Measurements from ENCODE around the gene HNRNPA1.

The HNRNPA1 gene

GRCh38 chr12:54285150-54286041, 4.9 kb downstream of the HNRNPA1 start:
- no peak overlapping the region for H3K27ac ChIP-seq
- TF ChIP-seq ZFX (IDR thresholded peaks at IDR 0.05): no peak
- peak; percentile 35 for TF ChIP-seq CTCF (conservative IDR thresholded peaks at IDR 0.05)

GRCh38 chr12:54286042-54287030, 5.8 kb downstream of the HNRNPA1 start:
- H3K27ac ChIP-seq: no peak overlapping the region
- TF ChIP-seq CTCF (conservative IDR thresholded peaks at IDR 0.05) (no peak), ZFX (IDR thresholded peaks at IDR 0.05) (no peak)

GRCh38 chr12:54287261-54288157, 7.0 kb downstream of the HNRNPA1 start:
- TF ChIP-seq CTCF (conservative IDR thresholded peaks at IDR 0.05) (no peak), ZFX (IDR thresholded peaks at IDR 0.05) (no peak)
- H3K27ac ChIP-seq: no peak overlapping the region; the same call in 1 of the 2 replicates

- no peak overlapping the region for H3K27ac ChIP-seq
- TF ChIP-seq CTCF (conservative IDR thresholded peaks at IDR 0.05): no peak
- no peak for TF ChIP-seq ZFX (IDR thresholded peaks at IDR 0.05)
Observed at GRCh38 chr12:54292083-54292930, 11.8 kb downstream of the HNRNPA1 start.

- TF ChIP-seq ZFX (IDR thresholded peaks at IDR 0.05) (no peak), CTCF (conservative IDR thresholded peaks at IDR 0.05) (no peak)
- no peak overlapping the region for H3K27ac ChIP-seq
Observed at GRCh38 chr12:54292931-54293241, 12.4 kb downstream of the HNRNPA1 start.
